CD8-positive, alpha-beta memory T cell (primary cell): ENCODE data around the gene PLPPR4. TPM values are rescaled to one million over a fixed set of nuclear protein-coding genes. Genes with fewer than 3 reads are reported as not detected.

Experiments used
- CTCF ChIA-PET: fragments of 350-600 bp; sonication (Branson Sonifier 250); formaldehyde crosslinking; loops from one replicate; lab custom pipeline; 2021; ENCODE audit warnings: antibody characterized with exemption; lab: Charles Lee
- POLR2A ChIA-PET: fragments of 350-600 bp; sonication (Branson Sonifier 250); formaldehyde crosslinking; loops from one replicate; lab custom pipeline; 2021; ENCODE audit warnings: antibody characterized with exemption; lab: Charles Lee
- DNase-seq, 5 donors: peaks; one replicate each; pipeline versions ENCODE4 v3.0.0 to v3.0.0-alpha.2; 2020 to 2022; ENCODE audit warnings: mixed read lengths in 1 of 5
- H3K27ac ChIP-seq: one replicate; pipeline ENCODE4 v1.7.0; 2013; ENCODE audit warnings: low read depth, mild to moderate bottlenecking, low read length, moderate library complexity
- H3K27me3 ChIP-seq: 2 replicates; pipeline ENCODE4 v1.7.0; 2013; ENCODE audit warnings: low read length, mild to moderate bottlenecking; ENCODE audit not compliant: insufficient read depth, poor library complexity, severe bottlenecking
- H3K36me3 ChIP-seq: 2 replicates; pipeline ENCODE4 v1.7.0; 2013; ENCODE audit warnings: mild to moderate bottlenecking, low read length, moderate library complexity; ENCODE audit not compliant: insufficient read depth
- H3K4me1 ChIP-seq: 2 replicates; pipeline ENCODE4 v1.7.0; 2013; ENCODE audit warnings: mild to moderate bottlenecking, low read length, moderate library complexity; ENCODE audit not compliant: insufficient read depth
- H3K4me3 ChIP-seq: 2 replicates; pipeline ENCODE4 v1.7.0; 2013; ENCODE audit warnings: mild to moderate bottlenecking, low read length
- H3K9me3 ChIP-seq: 2 replicates; pipeline ENCODE4 v1.7.0; 2013; ENCODE audit warnings: mild to moderate bottlenecking, low read length
- H3K27ac Mint-ChIP-seq, 8 donors: one replicate each; pipeline ENCODE4 v1.8.0; 2020 to 2021; ENCODE audit warnings: mixed read lengths in 8 of 8, mild to moderate bottlenecking in 6 of 8, inconsistent platforms in 3 of 8, moderate library complexity in 3 of 8
- H3K27me3 Mint-ChIP-seq, 2 donors: one replicate each; pipeline ENCODE4 v1.8.0; 2020 to 2021; ENCODE audit warnings: mixed read lengths in 2 of 2, mild to moderate bottlenecking in 1 of 2, moderate library complexity in 1 of 2
- H3K36me3 Mint-ChIP-seq, 3 donors: one replicate each; pipeline ENCODE4 v1.8.0; 2020 to 2021; ENCODE audit warnings: mixed read lengths in 3 of 3, inconsistent platforms in 1 of 3, mild to moderate bottlenecking in 1 of 3
- H3K4me1 Mint-ChIP-seq, 3 donors: one replicate each; pipeline ENCODE4 v1.8.0; 2020 to 2021; ENCODE audit warnings: mixed read lengths in 3 of 3, inconsistent platforms in 1 of 3, mild to moderate bottlenecking in 1 of 3
- H3K4me3 Mint-ChIP-seq, 7 donors: one replicate each; pipeline ENCODE4 v1.8.0; 2020 to 2021; ENCODE audit warnings: mixed read lengths in 7 of 7, mild to moderate bottlenecking in 6 of 7, moderate library complexity in 4 of 7, inconsistent platforms in 2 of 7
- H3K9me3 Mint-ChIP-seq, 5 donors: one replicate each; pipeline ENCODE4 v1.8.0; 2020 to 2022; ENCODE audit warnings: mixed read lengths in 5 of 5, mild to moderate bottlenecking in 3 of 5, moderate library complexity in 2 of 5, inconsistent platforms in 1 of 5
- polyA plus RNA-seq: library from polyadenylated mRNA; unstranded; fragments of 300-500 nt; fragmentation: Illumina TruSeq; gene quantifications from one replicate; pipeline ENCODE4 v1.2.3, GENCODE V29; 2021
- total RNA-seq, 2 experiments: library from RNA; stranded (reverse); gene quantifications; one replicate each; pipeline ENCODE4 v1.2.3, GENCODE V29; 2021

The PLPPR4 gene
- total and polyA plus RNA-seq, 3 experiments from 2014 or later: not detected

GRCh38 chr1:99331083-99331482, 66.8 kb downstream of the PLPPR4 start:
- Mint-ChIP-seq H3K27ac (no peak overlapping the region), H3K4me1 (no peaks in the 10 kb centered on the region), H3K27me3 (no peaks in the 10 kb centered on the region), H3K36me3 (no peaks in the 10 kb centered on the region), H3K4me3 (no peak overlapping the region), H3K9me3 (peaks cover 0 to 2% (median 0%) of the 10 kb centered on the region in 5 donors)
- H3K4me1 ChIP-seq: no peaks in the 10 kb centered on the region
- POLR2A ChIA-PET: no interaction called here
- DNase-seq: no peak
- no peak overlapping the region for H3K27ac ChIP-seq
- H3K4me3 ChIP-seq: no peak overlapping the region
- CTCF ChIA-PET: no interaction called here
- no peaks in the 10 kb centered on the region for H3K36me3 ChIP-seq
- no peaks in the 10 kb centered on the region for H3K9me3 ChIP-seq
- no peaks in the 10 kb centered on the region for H3K27me3 ChIP-seq

- H3K27ac ChIP-seq: no peak overlapping the region
- CTCF ChIA-PET: no interaction called here
- no peak for DNase-seq
- Mint-ChIP-seq H3K27ac (no peak overlapping the region), H3K27me3 (no peaks in the 10 kb centered on the region), H3K4me1 (no peaks in the 10 kb centered on the region), H3K36me3 (no peaks in the 10 kb centered on the region), H3K4me3 (no peak overlapping the region), H3K9me3 (peaks cover 0 to 2% (median 0%) of the 10 kb centered on the region in 5 donors)
- H3K4me1 ChIP-seq: no peaks in the 10 kb centered on the region
- H3K27me3 ChIP-seq: no peaks in the 10 kb centered on the region
- no peak overlapping the region for H3K4me3 ChIP-seq
- H3K9me3 ChIP-seq: no peaks in the 10 kb centered on the region
- POLR2A ChIA-PET: no interaction called here
- H3K36me3 ChIP-seq: no peaks in the 10 kb centered on the region
Measured at GRCh38 chr1:99331636-99332035, 67.3 kb downstream of the PLPPR4 start.

- H3K9me3 Mint-ChIP-seq: peaks cover 0 to 2% (median 0%) of the 10 kb centered on the region in 5 donors
- H3K27ac Mint-ChIP-seq: no peak overlapping the region
- no peak overlapping the region for H3K4me3 Mint-ChIP-seq
- no peaks in the 10 kb centered on the region for H3K36me3 Mint-ChIP-seq
- Histone ChIP-seq H3K9me3 (no peaks in the 10 kb centered on the region), H3K4me1 (no peaks in the 10 kb centered on the region), H3K4me3 (no peak overlapping the region), H3K36me3 (no peaks in the 10 kb centered on the region), H3K27ac (no peak overlapping the region), H3K27me3 (no peaks in the 10 kb centered on the region)
- no peak for DNase-seq
- POLR2A ChIA-PET: no interaction called here
- peaks cover 0 to 2% of the 10 kb centered on the region in 2 donors for H3K27me3 Mint-ChIP-seq
- H3K4me1 Mint-ChIP-seq: no peaks in the 10 kb centered on the region
- CTCF ChIA-PET: no interaction called here
Measured at GRCh38 chr1:99332561-99332960, 68.3 kb downstream of the PLPPR4 start.

GRCh38 chr1:99334991-99335390, 70.7 kb downstream of the PLPPR4 start:
- ChIA-PET POLR2A (no interaction called here), CTCF (no interaction called here)
- no peak for DNase-seq
- Mint-ChIP-seq H3K27me3 (peaks cover 0 to 3% of the 10 kb centered on the region in 2 donors), H3K4me3 (no peak overlapping the region), H3K4me1 (no peaks in the 10 kb centered on the region), H3K9me3 (peaks cover 0 to 2% (median 0%) of the 10 kb centered on the region in 5 donors), H3K27ac (no peak overlapping the region), H3K36me3 (no peaks in the 10 kb centered on the region)
- no peaks in the 10 kb centered on the region for H3K27me3 ChIP-seq
- H3K4me1 ChIP-seq: no peaks in the 10 kb centered on the region
- H3K4me3 ChIP-seq: no peak overlapping the region
- H3K9me3 ChIP-seq: no peaks in the 10 kb centered on the region
- H3K27ac ChIP-seq: no peak overlapping the region
- no peaks in the 10 kb centered on the region for H3K36me3 ChIP-seq

GRCh38 chr1:99347041-99347684, 82.9 kb downstream of the PLPPR4 start:
- Mint-ChIP-seq H3K27ac (no peak overlapping the region), H3K9me3 (peaks cover 0 to 2% (median under 1%) of the 10 kb centered on the region in 5 donors), H3K4me1 (no peaks in the 10 kb centered on the region), H3K36me3 (no peaks in the 10 kb centered on the region), H3K4me3 (no peak overlapping the region), H3K27me3 (peaks cover 0 to 5% of the 10 kb centered on the region in 2 donors)
- Histone ChIP-seq H3K9me3 (no peaks in the 10 kb centered on the region), H3K27ac (no peak overlapping the region), H3K36me3 (no peaks in the 10 kb centered on the region), H3K27me3 (no peaks in the 10 kb centered on the region), H3K4me3 (no peak overlapping the region), H3K4me1 (no peaks in the 10 kb centered on the region)
- POLR2A ChIA-PET: no interaction called here
- CTCF ChIA-PET: no interaction called here
- no peak for DNase-seq

- H3K27me3 ChIP-seq: no peaks in the 10 kb centered on the region
- Mint-ChIP-seq H3K27ac (no peak overlapping the region), H3K36me3 (no peaks in the 10 kb centered on the region), H3K4me3 (no peak overlapping the region), H3K4me1 (no peaks in the 10 kb centered on the region), H3K9me3 (peaks cover 0 to 2% (median 0%) of the 10 kb centered on the region in 5 donors), H3K27me3 (peaks cover 0 to 5% of the 10 kb centered on the region in 2 donors)
- H3K27ac ChIP-seq: no peak overlapping the region
- no peaks in the 10 kb centered on the region for H3K4me1 ChIP-seq
- no peaks in the 10 kb centered on the region for H3K36me3 ChIP-seq
- H3K9me3 ChIP-seq: no peaks in the 10 kb centered on the region
- H3K4me3 ChIP-seq: no peak overlapping the region
- DNase-seq: no peak
- ChIA-PET POLR2A (no interaction called here), CTCF (no interaction called here)
Measured at GRCh38 chr1:99348397-99349132, 84.3 kb downstream of the PLPPR4 start.

- H3K27me3 ChIP-seq: no peaks in the 10 kb centered on the region
- no peak for DNase-seq
- ChIA-PET POLR2A (no interaction called here), CTCF (no interaction called here)
- H3K36me3 ChIP-seq: no peaks in the 10 kb centered on the region
- no peaks in the 10 kb centered on the region for H3K4me1 ChIP-seq
- Mint-ChIP-seq H3K4me3 (no peak overlapping the region), H3K4me1 (no peaks in the 10 kb centered on the region), H3K36me3 (no peaks in the 10 kb centered on the region), H3K9me3 (peaks cover 0 to 2% (median 0%) of the 10 kb centered on the region in 5 donors), H3K27ac (no peak overlapping the region), H3K27me3 (peaks cover 0 to 5% of the 10 kb centered on the region in 2 donors)
- no peaks in the 10 kb centered on the region for H3K9me3 ChIP-seq
- H3K27ac ChIP-seq: no peak overlapping the region
- no peak overlapping the region for H3K4me3 ChIP-seq
Measured at GRCh38 chr1:99352821-99353220, 88.5 kb downstream of the PLPPR4 start.

- H3K27me3 ChIP-seq: no peaks in the 10 kb centered on the region
- POLR2A ChIA-PET: no interaction called here
Measured at GRCh38 chr1:99358770-99359169, 94.5 kb downstream of the PLPPR4 start.

More at GRCh38 chr1:99358770-99359169, 94.5 kb downstream of the PLPPR4 start:
- H3K27ac ChIP-seq: no peak overlapping the region
- CTCF ChIA-PET: no interaction called here
- Mint-ChIP-seq H3K27me3 (peaks cover 0 to 4% of the 10 kb centered on the region in 2 donors), H3K4me1 (no peaks in the 10 kb centered on the region), H3K27ac (no peak overlapping the region), H3K4me3 (no peak overlapping the region), H3K9me3 (peaks cover 0 to 2% (median 0%) of the 10 kb centered on the region in 5 donors), H3K36me3 (no peaks in the 10 kb centered on the region)
- no peaks in the 10 kb centered on the region for H3K36me3 ChIP-seq
- no peak overlapping the region for H3K4me3 ChIP-seq
- no peak for DNase-seq
- H3K4me1 ChIP-seq: no peaks in the 10 kb centered on the region
- H3K9me3 ChIP-seq: no peaks in the 10 kb centered on the region
